Colonic mucosa (tissue), 4 donors: Measurements from ENCODE around the gene RASGRF2. TPM values are rescaled to one million over a fixed set of nuclear protein-coding genes. Genes with fewer than 3 reads are reported as not detected.

ENCODE experiments used
- DNase-seq: peaks from one replicate; pipeline ENCODE4 v3.0.0-alpha.2; 2020
- H3K27ac ChIP-seq: fragments of 200-600 bp; one replicate; pipeline ENCODE4 v1.8.0; 2021
- H3K27me3 ChIP-seq: fragments of 200-600 bp; one replicate; pipeline ENCODE4 v1.8.0; 2021
- H3K36me3 ChIP-seq: fragments of 200-600 bp; one replicate; pipeline ENCODE4 v1.8.0; 2021
- H3K4me1 ChIP-seq: fragments of 200-600 bp; one replicate; pipeline ENCODE4 v1.8.0; 2021; ENCODE audit warnings: mild to moderate bottlenecking
- H3K4me3 ChIP-seq: fragments of 200-600 bp; one replicate; pipeline ENCODE4 v1.8.0; 2021
- H3K9ac ChIP-seq, 2 donors: one replicate each; pipeline ENCODE4 v1.7.0; 2013; ENCODE audit warnings: control low read depth in 2 of 2, low read depth in 2 of 2, low read length in 2 of 2
- H3K9me3 ChIP-seq: fragments of 200-600 bp; one replicate; pipeline ENCODE4 v1.8.0; 2021
- intact Hi-C: fragments of 100-400 bp; cut with DNase I; formaldehyde crosslinking; loops from one replicate; pipeline ENCODE4 v1.14.1; 2022
- total RNA-seq, 2 donors: library from RNA; stranded (reverse); fragmentation: NEBNext Ultra II Directional in 1 of 2; extraction: Animal tissue kit (Norgen Biotek cat#: 25700) in 1 of 2; gene quantifications; one replicate each; pipeline ENCODE4 v1.2.1, GENCODE V29; 2021
- TF ChIP-seq, protein P1 (sequence below): fragments of 200-600 bp; IDR thresholded peaks from one replicate; pipeline ENCODE4 v1.8.0; 2022; ENCODE audit warnings: antibody characterized with exemption, mild to moderate bottlenecking
- donor health status: healthy.
- donor health status: DM: no; HTN: no; CAD: no.
- donor health status: DM: no; HTN: no; CAD: no.

RASGRF2 gene
- total RNA-seq, 2 donors from 2014 or later = 2.8 to 3.5 TPM

DNA sequence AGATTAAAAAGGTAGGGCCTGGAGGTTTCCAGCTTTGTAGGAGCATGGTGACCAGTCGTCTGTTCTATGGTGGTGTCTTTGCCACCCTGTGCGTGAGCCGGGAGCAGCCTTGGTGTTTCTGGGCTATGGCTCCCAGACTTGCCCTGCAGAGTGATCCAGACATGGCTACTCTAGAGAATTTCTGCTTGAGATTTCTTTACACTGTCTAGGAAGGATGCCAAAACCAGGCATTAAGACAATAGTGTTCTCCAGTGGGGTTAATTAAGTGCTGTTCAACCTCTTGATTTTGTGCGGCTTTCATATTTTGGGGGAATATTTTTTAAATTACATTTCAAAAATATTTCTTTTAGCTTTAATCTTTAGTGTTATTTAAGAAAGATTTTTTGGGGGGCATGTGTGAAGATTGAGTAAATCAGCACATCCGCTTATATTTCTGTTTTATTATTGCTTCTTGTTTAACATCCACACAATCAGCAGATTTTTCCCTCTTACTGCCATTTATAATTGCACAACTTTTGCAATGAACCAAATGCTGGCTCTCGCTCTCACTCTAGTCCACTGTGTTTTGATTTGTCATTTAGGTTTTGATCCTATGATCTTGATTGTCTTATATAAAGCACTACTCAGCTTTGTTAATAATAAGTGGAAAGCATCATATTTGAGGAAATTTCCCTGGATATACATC is 110.5 kb downstream of the RASGRF2 start:
- H3K4me3 ChIP-seq = no peak overlapping the region
- no peak for DNase-seq
- H3K27ac ChIP-seq = no peak overlapping the region
- H3K36me3 ChIP-seq = no peaks in the 10 kb centered on the region
- intact Hi-C loops = no loop called here
- H3K27me3 ChIP-seq = no peaks in the 10 kb centered on the region
- TF ChIP-seq, protein P1, sequence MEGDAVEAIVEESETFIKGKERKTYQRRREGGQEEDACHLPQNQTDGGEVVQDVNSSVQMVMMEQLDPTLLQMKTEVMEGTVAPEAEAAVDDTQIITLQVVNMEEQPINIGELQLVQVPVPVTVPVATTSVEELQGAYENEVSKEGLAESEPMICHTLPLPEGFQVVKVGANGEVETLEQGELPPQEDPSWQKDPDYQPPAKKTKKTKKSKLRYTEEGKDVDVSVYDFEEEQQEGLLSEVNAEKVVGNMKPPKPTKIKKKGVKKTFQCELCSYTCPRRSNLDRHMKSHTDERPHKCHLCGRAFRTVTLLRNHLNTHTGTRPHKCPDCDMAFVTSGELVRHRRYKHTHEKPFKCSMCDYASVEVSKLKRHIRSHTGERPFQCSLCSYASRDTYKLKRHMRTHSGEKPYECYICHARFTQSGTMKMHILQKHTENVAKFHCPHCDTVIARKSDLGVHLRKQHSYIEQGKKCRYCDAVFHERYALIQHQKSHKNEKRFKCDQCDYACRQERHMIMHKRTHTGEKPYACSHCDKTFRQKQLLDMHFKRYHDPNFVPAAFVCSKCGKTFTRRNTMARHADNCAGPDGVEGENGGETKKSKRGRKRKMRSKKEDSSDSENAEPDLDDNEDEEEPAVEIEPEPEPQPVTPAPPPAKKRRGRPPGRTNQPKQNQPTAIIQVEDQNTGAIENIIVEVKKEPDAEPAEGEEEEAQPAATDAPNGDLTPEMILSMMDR = no peak
- H3K9me3 ChIP-seq = no peaks in the 10 kb centered on the region
- no peaks in the 10 kb centered on the region for H3K4me1 ChIP-seq
- no peak overlapping the region for H3K9ac ChIP-seq

- no peak overlapping the region for H3K27ac ChIP-seq
- TF ChIP-seq, protein P1 = no peak
- no peaks in the 10 kb centered on the region for H3K4me1 ChIP-seq
- no peaks in the 10 kb centered on the region for H3K9me3 ChIP-seq
- no peak for DNase-seq
- no peak overlapping the region for H3K9ac ChIP-seq
- intact Hi-C loops = no loop called here
- H3K4me3 ChIP-seq = no peak overlapping the region
- no peaks in the 10 kb centered on the region for H3K36me3 ChIP-seq
- no peaks in the 10 kb centered on the region for H3K27me3 ChIP-seq
Observed at GRCh38 chr5:81075041-81075440, 114.9 kb downstream of the RASGRF2 start.

- Histone ChIP-seq H3K4me3 (no peak overlapping the region), H3K27me3 (no peaks in the 10 kb centered on the region), H3K36me3 (no peaks in the 10 kb centered on the region), H3K9me3 (no peaks in the 10 kb centered on the region), H3K9ac (no peak overlapping the region), H3K4me1 (no peaks in the 10 kb centered on the region), H3K27ac (no peak overlapping the region)
- intact Hi-C loops = no loop called here
- TF ChIP-seq, protein P1 = no peak
- DNase-seq = no peak
Observed at GRCh38 chr5:81077105-81077504, 116.9 kb downstream of the RASGRF2 start.

- intact Hi-C loops = no loop called here
Observed at GRCh38 chr5:81078930-81079329, 118.8 kb downstream of the RASGRF2 start.

GRCh38 chr5:81080809-81081460 is 120.8 kb downstream of the RASGRF2 start:
- no peak overlapping the region for H3K9ac ChIP-seq
- no peaks in the 10 kb centered on the region for H3K27me3 ChIP-seq
- H3K4me1 ChIP-seq = no peaks in the 10 kb centered on the region
- no peak overlapping the region for H3K4me3 ChIP-seq
- no peak overlapping the region for H3K27ac ChIP-seq
- H3K36me3 ChIP-seq = no peaks in the 10 kb centered on the region
- DNase-seq = no peak
- no peaks in the 10 kb centered on the region for H3K9me3 ChIP-seq
- TF ChIP-seq, protein P1 = no peak
- intact Hi-C loops = no loop called here

More at GRCh38 chr5:81078930-81079329, 118.8 kb downstream of the RASGRF2 start:
- H3K36me3 ChIP-seq = no peaks in the 10 kb centered on the region
- H3K27ac ChIP-seq = no peak overlapping the region
- no peak for DNase-seq
- H3K4me3 ChIP-seq = no peak overlapping the region
- no peak overlapping the region for H3K9ac ChIP-seq
- H3K27me3 ChIP-seq = no peaks in the 10 kb centered on the region
- H3K9me3 ChIP-seq = no peaks in the 10 kb centered on the region
- TF ChIP-seq, protein P1 = no peak
- no peaks in the 10 kb centered on the region for H3K4me1 ChIP-seq
